ENCODE measurements around the gene SUV39H1. TPM values are rescaled to one million over a fixed set of nuclear protein-coding genes. Genes with fewer than 3 reads are reported as not detected.
"Not testable (repeated sequence)": the region's sequence is repeated elsewhere in the genome, so short reads cannot be mapped to it uniquely, and the experiment has no call there.

The SUV39H1 gene
- total RNA-seq, 2 donors from 2014 or later = 7.8 to 10.6 TPM

- not testable (repeated sequence) for H3K9me3 ChIP-seq (ENCODE audit: control insufficient read depth, low read length); H3K4me1 Mint-ChIP-seq; DNase-seq; H3K27ac ChIP-seq (ENCODE audit: low read depth, low read length); H3K9ac ChIP-seq (ENCODE audit: extremely low read depth, low read length, poor library complexity, severe bottlenecking); H3K27ac Mint-ChIP-seq; H3K4me3 ChIP-seq (ENCODE audit: low read length); H3K27me3 Mint-ChIP-seq (ENCODE audit: insufficient read depth); H3K4me1 ChIP-seq (ENCODE audit: control insufficient read depth, insufficient read depth, low read length); H3K27me3 ChIP-seq (ENCODE audit: control insufficient read depth, insufficient read depth, low read length, poor library complexity, severe bottlenecking); H3K36me3 Mint-ChIP-seq (ENCODE audit: low read depth); H3K36me3 ChIP-seq (ENCODE audit: control insufficient read depth, insufficient read depth, low read length)
- H3K4me3 Mint-ChIP-seq = peak overlapping the region; percentile 32
- WGBS, 2 experiments (ENCODE audit: insufficient coverage in 1 of 2, insufficient read length in 1 of 2) = 78 to 86% methylated on average over 8 to 19 of the region's 19 CpGs
- peaks cover 56% of the 10 kb centered on the region for H3K9me3 Mint-ChIP-seq
Observed at GRCh38 chrX:48654746-48655145, 41.8 kb upstream of the SUV39H1 start.

GRCh38 chrX:48659686-48660085, 36.8 kb upstream of the SUV39H1 start:
- H3K27me3 ChIP-seq (ENCODE audit: control insufficient read depth, insufficient read depth, low read length, poor library complexity, severe bottlenecking); H3K9me3 ChIP-seq (ENCODE audit: control insufficient read depth, low read length); H3K27ac Mint-ChIP-seq; H3K4me1 ChIP-seq (ENCODE audit: control insufficient read depth, insufficient read depth, low read length); H3K4me1 Mint-ChIP-seq; H3K4me3 ChIP-seq (ENCODE audit: low read length); H3K9ac ChIP-seq (ENCODE audit: extremely low read depth, low read length, poor library complexity, severe bottlenecking); H3K27me3 Mint-ChIP-seq (ENCODE audit: insufficient read depth); H3K36me3 Mint-ChIP-seq (ENCODE audit: low read depth); H3K36me3 ChIP-seq (ENCODE audit: control insufficient read depth, insufficient read depth, low read length); H3K27ac ChIP-seq (ENCODE audit: low read depth, low read length); DNase-seq; H3K4me3 Mint-ChIP-seq: not testable (repeated sequence)
- peaks cover 59% of the 10 kb centered on the region for H3K9me3 Mint-ChIP-seq
- 93 to 98% methylated on average over 14 to 24 of the region's 34 CpGs for WGBS, 2 experiments (ENCODE audit: insufficient coverage in 1 of 2, insufficient read length in 1 of 2)

GRCh38 chrX:48663241-48663640, 33.3 kb upstream of the SUV39H1 start:
- H3K27me3 ChIP-seq (ENCODE audit: control insufficient read depth, insufficient read depth, low read length, poor library complexity, severe bottlenecking) = no peaks in the 10 kb centered on the region
- no peak for DNase-seq
- WGBS, 2 experiments (ENCODE audit: insufficient coverage in 1 of 2, insufficient read length in 1 of 2) = 89% methylated on average over 1 of the region's 1 CpG; no CpG with 5 or more reads in 1 of the 2 experiments
- H3K9me3 Mint-ChIP-seq = peaks cover 56% of the 10 kb centered on the region
- TF ChIP-seq CTCF (conservative IDR thresholded peaks at IDR 0.05) = no peak
- no peaks in the 10 kb centered on the region for H3K9me3 ChIP-seq (ENCODE audit: control insufficient read depth, low read length)
- no peak overlapping the region for H3K4me3 ChIP-seq (ENCODE audit: low read length)
- peaks cover 5% of the 10 kb centered on the region for H3K27me3 Mint-ChIP-seq (ENCODE audit: insufficient read depth)
- H3K9ac ChIP-seq (ENCODE audit: extremely low read depth, low read length, poor library complexity, severe bottlenecking) = no peak overlapping the region
- no peaks in the 10 kb centered on the region for H3K4me1 ChIP-seq (ENCODE audit: control insufficient read depth, insufficient read depth, low read length)
- no peaks in the 10 kb centered on the region for H3K36me3 ChIP-seq (ENCODE audit: control insufficient read depth, insufficient read depth, low read length)
- no peaks in the 10 kb centered on the region for H3K36me3 Mint-ChIP-seq (ENCODE audit: low read depth)
- no peak overlapping the region for H3K4me3 Mint-ChIP-seq
- H3K27ac Mint-ChIP-seq = no peak overlapping the region
- H3K4me1 Mint-ChIP-seq = no peaks in the 10 kb centered on the region
- no peak overlapping the region for H3K27ac ChIP-seq (ENCODE audit: low read depth, low read length)

GRCh38 chrX:48664156-48664555, 32.4 kb upstream of the SUV39H1 start:
- no peak overlapping the region for H3K4me3 ChIP-seq (ENCODE audit: low read length)
- no peak overlapping the region for H3K27ac Mint-ChIP-seq
- H3K4me3 Mint-ChIP-seq = no peak overlapping the region
- TF ChIP-seq CTCF (conservative IDR thresholded peaks at IDR 0.05) = no peak
- no peaks in the 10 kb centered on the region for H3K36me3 ChIP-seq (ENCODE audit: control insufficient read depth, insufficient read depth, low read length)
- no peaks in the 10 kb centered on the region for H3K4me1 Mint-ChIP-seq
- no peaks in the 10 kb centered on the region for H3K9me3 ChIP-seq (ENCODE audit: control insufficient read depth, low read length)
- H3K9me3 Mint-ChIP-seq = peaks cover 56% of the 10 kb centered on the region
- no peak for DNase-seq
- H3K9ac ChIP-seq (ENCODE audit: extremely low read depth, low read length, poor library complexity, severe bottlenecking) = no peak overlapping the region
- no peaks in the 10 kb centered on the region for H3K27me3 ChIP-seq (ENCODE audit: control insufficient read depth, insufficient read depth, low read length, poor library complexity, severe bottlenecking)
- H3K27me3 Mint-ChIP-seq (ENCODE audit: insufficient read depth) = peaks cover 5% of the 10 kb centered on the region
- H3K4me1 ChIP-seq (ENCODE audit: control insufficient read depth, insufficient read depth, low read length) = no peaks in the 10 kb centered on the region
- 100% methylated on average over 1 of the region's 1 CpG; no CpG with 5 or more reads in 1 of the 2 experiments for WGBS, 2 experiments (ENCODE audit: insufficient coverage in 1 of 2, insufficient read length in 1 of 2)
- H3K36me3 Mint-ChIP-seq (ENCODE audit: low read depth) = no peaks in the 10 kb centered on the region
- H3K27ac ChIP-seq (ENCODE audit: low read depth, low read length) = no peak overlapping the region
